ENCODE measurements around the gene SLC37A3. TPM values are rescaled to one million over a fixed set of nuclear protein-coding genes. Genes with fewer than 3 reads are reported as not detected.
"Not testable (repeated sequence)": the region's sequence is repeated elsewhere in the genome, so short reads cannot be mapped to it uniquely, and the experiment has no call there.

Gene SLC37A3
- total RNA-seq, 1 donor from 2014 or later: 31.1 TPM

GRCh38 chr7:140423501-140423900 lies 25.2 kb upstream of the SLC37A3 start:
- no peaks in the 10 kb centered on the region for H3K4me1 ChIP-seq
- no peak for TF ChIP-seq CTCF (IDR thresholded peaks at IDR 0.05)
- H3K27ac ChIP-seq: no peak overlapping the region
- ATAC-seq: no peak
- H3K27me3 ChIP-seq (ENCODE audit: low read depth): no peaks in the 10 kb centered on the region
- H3K9me3 ChIP-seq: no peaks in the 10 kb centered on the region
- no peaks in the 10 kb centered on the region for H3K36me3 ChIP-seq
- no peak overlapping the region for H3K4me3 ChIP-seq
- no peak for DNase-seq
- intact Hi-C loops (cut with DNase I): no loop called here

- Histone ChIP-seq H3K27me3 (ENCODE audit: low read depth) (no peaks in the 10 kb centered on the region), H3K36me3 (no peaks in the 10 kb centered on the region), H3K4me1 (no peaks in the 10 kb centered on the region), H3K27ac (no peak overlapping the region), H3K4me3 (no peak overlapping the region), H3K9me3 (no peaks in the 10 kb centered on the region)
- DNase-seq (no peak), ATAC-seq (no peak)
- intact Hi-C loops (cut with DNase I): no loop called here
- no peak for TF ChIP-seq CTCF (IDR thresholded peaks at IDR 0.05)
Observed at GRCh38 chr7:140421521-140421920, 23.2 kb upstream of the SLC37A3 start.

GRCh38 chr7:140418653-140419052 lies 20.3 kb upstream of the SLC37A3 start:
- no peaks in the 10 kb centered on the region for H3K4me1 ChIP-seq
- no peaks in the 10 kb centered on the region for H3K9me3 ChIP-seq
- TF ChIP-seq CTCF (IDR thresholded peaks at IDR 0.05): no peak
- no peaks in the 10 kb centered on the region for H3K36me3 ChIP-seq
- intact Hi-C loops (cut with DNase I): no loop called here
- H3K27ac ChIP-seq: no peak overlapping the region
- no peaks in the 10 kb centered on the region for H3K27me3 ChIP-seq (ENCODE audit: low read depth)
- DNase-seq: no peak
- no peak for ATAC-seq
- no peak overlapping the region for H3K4me3 ChIP-seq

GRCh38 chr7:140418156-140418472 lies 19.8 kb upstream of the SLC37A3 start:
- H3K36me3 ChIP-seq; intact Hi-C loops (cut with DNase I): not testable (repeated sequence)

GRCh38 chr7:140417456-140418155 lies 19.3 kb upstream of the SLC37A3 start:
- intact Hi-C loops (cut with DNase I): no loop called here
- no peaks in the 10 kb centered on the region for H3K9me3 ChIP-seq
- no peaks in the 10 kb centered on the region for H3K36me3 ChIP-seq
- no peaks in the 10 kb centered on the region for H3K4me1 ChIP-seq
- no peak overlapping the region for H3K27ac ChIP-seq
- no peaks in the 10 kb centered on the region for H3K27me3 ChIP-seq (ENCODE audit: low read depth)
- H3K4me3 ChIP-seq: no peak overlapping the region
- DNase-seq: no peak
- no peak for ATAC-seq
- TF ChIP-seq CTCF (IDR thresholded peaks at IDR 0.05): no peak

More at GRCh38 chr7:140418156-140418472, 19.8 kb upstream of the SLC37A3 start:
- H3K4me1 ChIP-seq; H3K9me3 ChIP-seq; ATAC-seq; DNase-seq; H3K27ac ChIP-seq; H3K4me3 ChIP-seq; H3K27me3 ChIP-seq (ENCODE audit: low read depth): not testable (repeated sequence)

GRCh38 chr7:140416560-140416959 lies 18.2 kb upstream of the SLC37A3 start:
- no peak for TF ChIP-seq CTCF (IDR thresholded peaks at IDR 0.05)
- ATAC-seq: no peak
- Histone ChIP-seq H3K27ac (no peak overlapping the region), H3K4me3 (no peak overlapping the region), H3K36me3 (no peaks in the 10 kb centered on the region), H3K9me3 (no peaks in the 10 kb centered on the region), H3K4me1 (no peaks in the 10 kb centered on the region), H3K27me3 (ENCODE audit: low read depth) (no peaks in the 10 kb centered on the region)
- DNase-seq: no peak
- intact Hi-C loops (cut with DNase I): no loop called here

GRCh38 chr7:140415816-140416215 lies 17.5 kb upstream of the SLC37A3 start:
- H3K27me3 ChIP-seq (ENCODE audit: low read depth); DNase-seq; H3K4me3 ChIP-seq; H3K36me3 ChIP-seq; intact Hi-C loops (cut with DNase I); H3K27ac ChIP-seq; H3K4me1 ChIP-seq; ATAC-seq; H3K9me3 ChIP-seq: not testable (repeated sequence)
